ENCODE measurements around the gene CCSER2.
"Not testable (repeated sequence)": the region's sequence is repeated elsewhere in the genome, so short reads cannot be mapped to it uniquely, and the experiment has no call there.

CCSER2 gene

DNA sequence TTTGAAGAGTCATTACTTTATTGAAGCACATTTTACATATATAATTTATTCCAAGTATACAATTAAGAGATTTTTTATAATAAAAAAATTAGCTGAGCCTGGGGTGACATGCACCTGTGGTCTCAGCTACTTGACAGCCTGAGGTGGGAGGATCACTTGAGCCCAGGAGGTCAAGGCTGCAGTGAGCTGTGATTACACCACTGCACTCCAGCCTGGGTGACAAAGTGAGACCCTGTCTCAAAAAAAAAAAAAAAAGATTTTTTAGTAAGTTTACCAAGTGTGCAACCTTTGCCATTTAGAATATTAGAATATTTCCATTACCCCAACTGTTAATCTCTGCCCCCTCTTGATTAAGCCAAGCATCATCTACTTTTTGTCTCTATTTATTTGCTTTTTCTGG is 196.0 kb downstream of the CCSER2 start:
- TF ChIP-seq SP1 (IDR thresholded peaks at IDR 0.05): no peak
- TF ChIP-seq, protein P1, sequence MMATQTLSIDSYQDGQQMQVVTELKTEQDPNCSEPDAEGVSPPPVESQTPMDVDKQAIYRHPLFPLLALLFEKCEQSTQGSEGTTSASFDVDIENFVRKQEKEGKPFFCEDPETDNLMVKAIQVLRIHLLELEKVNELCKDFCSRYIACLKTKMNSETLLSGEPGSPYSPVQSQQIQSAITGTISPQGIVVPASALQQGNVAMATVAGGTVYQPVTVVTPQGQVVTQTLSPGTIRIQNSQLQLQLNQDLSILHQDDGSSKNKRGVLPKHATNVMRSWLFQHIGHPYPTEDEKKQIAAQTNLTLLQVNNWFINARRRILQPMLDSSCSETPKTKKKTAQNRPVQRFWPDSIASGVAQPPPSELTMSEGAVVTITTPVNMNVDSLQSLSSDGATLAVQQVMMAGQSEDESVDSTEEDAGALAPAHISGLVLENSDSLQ (IDR thresholded peaks at IDR 0.05): no peak
- no peak for TF ChIP-seq ELF4 (IDR thresholded peaks at IDR 0.05)
- no peak for TF ChIP-seq BHLHE40 (IDR thresholded peaks at IDR 0.05; ENCODE audit: borderline replicate concordance)
- TF ChIP-seq ZNF384 (IDR thresholded peaks at IDR 0.05): no peak
- TF ChIP-seq L3MBTL2 (conservative IDR thresholded peaks at IDR 0.05): no peak
- TF ChIP-seq SUZ12 (IDR thresholded peaks at IDR 0.05): no peak

DNA sequence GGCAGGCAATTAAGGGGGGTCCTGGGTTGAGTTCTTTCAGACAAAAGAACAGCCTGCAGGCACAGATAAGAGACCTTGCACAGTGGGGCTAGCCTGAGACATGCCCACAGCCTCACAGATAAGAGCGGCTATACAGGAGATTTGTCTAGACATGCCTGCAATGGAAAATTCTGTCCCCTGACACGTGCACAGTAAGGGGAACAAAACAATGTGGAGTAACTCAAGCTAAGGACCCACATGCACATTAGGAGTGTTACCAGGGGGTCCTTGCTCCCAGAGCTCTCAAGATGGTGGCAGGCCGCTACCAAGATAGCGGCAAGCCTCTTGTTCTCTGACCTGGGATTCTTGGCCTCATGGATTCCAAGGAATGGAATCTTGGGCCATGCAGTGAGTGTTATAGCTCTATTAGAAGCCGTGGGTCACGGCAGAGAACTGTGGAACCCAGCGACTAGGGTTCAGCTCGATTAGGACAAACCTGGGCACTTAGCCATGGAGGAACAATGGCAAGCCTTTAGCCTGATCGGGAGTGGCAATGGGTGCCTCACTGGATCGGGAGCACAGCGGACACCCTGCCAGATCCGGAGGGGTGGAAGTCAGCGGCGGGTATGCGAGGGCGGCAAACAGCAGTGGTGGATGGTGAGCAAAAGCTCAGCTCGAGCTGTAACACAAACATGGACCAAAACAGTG is 196.9 kb downstream of the CCSER2 start:
- POLR2A ChIA-PET: no interaction called here
- DNase-seq (ENCODE audit: extremely low spot score): no peak
- no peak for TF ChIP-seq NFRKB (IDR thresholded peaks at IDR 0.05)
- TF ChIP-seq ARNT (IDR thresholded peaks at IDR 0.05): no peak
- TF ChIP-seq FOXK2 (IDR thresholded peaks at IDR 0.05): no peak
- no peak for TF ChIP-seq CTBP1 (IDR thresholded peaks at IDR 0.05; ENCODE audit: borderline replicate concordance)
- TF ChIP-seq FOXM1 (IDR thresholded peaks at IDR 0.05; ENCODE audit: borderline replicate concordance): no peak
- TF ChIP-seq FOXA1 (IDR thresholded peaks at IDR 0.05): no peak
- TF ChIP-seq ZNF384 (IDR thresholded peaks at IDR 0.05): no peak
- TF ChIP-seq LEF1 (IDR thresholded peaks at IDR 0.05; ENCODE audit: borderline replicate concordance): no peak
- TF ChIP-seq BHLHE40 (IDR thresholded peaks at IDR 0.05; ENCODE audit: borderline replicate concordance): no peak
- TF ChIP-seq HDGF (IDR thresholded peaks at IDR 0.05; ENCODE audit: borderline replicate concordance): no peak
- no peak for TF ChIP-seq SP1 (IDR thresholded peaks at IDR 0.05)
- TF ChIP-seq, protein P1 (IDR thresholded peaks at IDR 0.05): no peak
- TF ChIP-seq TARDBP (IDR thresholded peaks at IDR 0.05): no peak
- no peak for TF ChIP-seq SUZ12 (IDR thresholded peaks at IDR 0.05)
- no peak for TF ChIP-seq ELF4 (IDR thresholded peaks at IDR 0.05)
- no peak for TF ChIP-seq L3MBTL2 (conservative IDR thresholded peaks at IDR 0.05)
- CTCF ChIA-PET: no interaction called here

More for the DNA sequence above, 196.0 kb downstream of the CCSER2 start:
- ChIA-PET POLR2A (no interaction called here), CTCF (no interaction called here)
- DNase-seq (ENCODE audit: extremely low spot score): no peak

DNA sequence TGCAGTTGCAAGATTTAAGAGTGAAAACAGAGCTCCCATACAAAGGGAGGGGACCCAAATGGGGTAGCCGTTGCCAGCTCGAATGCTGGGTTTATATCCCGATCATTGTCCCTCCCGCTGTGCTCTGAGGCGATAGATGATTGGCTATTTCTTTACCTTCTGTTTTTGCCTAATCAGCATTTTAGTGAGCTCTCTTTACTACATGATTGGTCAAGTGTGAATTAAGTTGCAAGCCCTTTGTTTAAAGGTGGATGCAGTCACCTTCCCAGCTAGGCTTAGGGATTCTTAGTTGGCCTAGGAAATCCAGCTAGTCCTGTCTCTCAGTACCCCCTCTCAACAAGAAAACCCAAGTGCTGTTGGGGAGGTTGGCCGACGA is 197.4 kb downstream of the CCSER2 start:
- POLR2A ChIA-PET; CTCF ChIA-PET; DNase-seq (ENCODE audit: extremely low spot score): not testable (repeated sequence)

DNA sequence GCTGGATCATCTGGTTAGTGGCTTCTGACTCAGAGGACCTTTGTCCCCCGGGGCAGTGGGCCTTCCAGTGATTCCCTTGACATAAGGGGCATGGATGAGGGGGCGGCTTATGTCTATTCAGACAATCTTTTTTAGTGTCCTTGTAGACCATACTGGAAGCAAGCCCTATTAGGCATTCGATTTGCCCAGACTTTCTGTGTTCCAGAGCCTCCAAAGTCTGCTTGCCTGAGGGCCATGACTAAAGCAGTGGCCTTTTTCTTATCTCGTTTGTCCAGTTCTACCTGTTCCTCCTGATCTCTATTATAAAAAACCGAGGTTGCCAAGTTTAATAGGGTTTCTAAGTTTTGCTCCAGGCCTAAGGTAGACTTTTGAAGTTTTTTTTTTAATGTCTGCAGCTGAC is 199.0 kb downstream of the CCSER2 start:
- CTCF ChIA-PET; POLR2A ChIA-PET; DNase-seq (ENCODE audit: extremely low spot score): not testable (repeated sequence)

DNA sequence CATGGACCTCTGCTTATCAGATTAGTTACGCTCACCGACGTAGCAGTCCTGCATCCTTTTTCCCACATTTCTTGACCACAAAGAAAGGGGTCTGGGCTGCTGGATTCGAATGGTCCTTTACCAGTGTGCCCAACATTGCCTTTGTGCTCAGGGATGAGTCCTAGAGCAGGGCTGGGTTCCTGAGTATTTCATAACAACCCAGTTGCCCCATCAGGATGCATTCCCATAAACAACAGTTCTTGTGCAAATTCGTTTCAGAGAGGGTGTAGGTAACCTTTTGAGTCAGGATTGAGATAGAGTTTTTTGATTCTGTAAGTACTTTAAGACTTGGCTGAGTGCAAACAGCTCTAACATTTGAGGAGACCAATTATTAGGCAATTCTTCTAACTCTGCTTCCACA is 200.1 kb downstream of the CCSER2 start:
- CTCF ChIA-PET; DNase-seq (ENCODE audit: extremely low spot score); POLR2A ChIA-PET: not testable (repeated sequence)

DNA sequence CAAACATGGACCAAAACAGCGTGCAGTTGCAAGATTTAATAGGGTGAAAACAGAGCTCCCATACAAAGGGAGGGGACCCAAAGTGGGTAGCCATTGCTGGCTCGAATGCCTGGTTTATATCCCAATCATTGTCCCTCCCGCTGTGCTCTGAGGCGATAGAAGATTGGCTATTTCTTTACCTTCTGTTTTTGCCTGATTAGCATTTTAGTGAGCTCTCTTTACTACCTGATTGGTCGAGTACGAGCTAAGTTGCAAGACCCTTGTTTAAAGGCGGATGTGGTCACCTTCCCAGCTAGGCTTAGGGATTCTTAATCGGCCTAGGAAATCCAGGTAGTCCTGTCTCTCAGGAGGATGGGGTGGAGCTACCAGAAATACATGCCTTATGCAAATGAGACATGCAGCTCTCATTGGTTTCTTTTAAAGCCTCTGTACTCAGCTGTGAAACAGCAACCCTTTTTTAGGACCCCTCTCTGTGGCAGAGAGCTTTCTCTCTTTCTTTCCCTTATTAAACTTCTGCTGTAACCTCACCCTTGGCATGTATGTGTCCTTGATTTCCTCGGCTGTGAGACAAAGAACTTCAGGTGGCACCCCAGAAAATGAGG is 202.4 kb downstream of the CCSER2 start:
- TF ChIP-seq BHLHE40 (IDR thresholded peaks at IDR 0.05; ENCODE audit: borderline replicate concordance): no peak
- TF ChIP-seq, protein P1 (IDR thresholded peaks at IDR 0.05): no peak
- TF ChIP-seq FOXM1 (IDR thresholded peaks at IDR 0.05; ENCODE audit: borderline replicate concordance): no peak
- no peak for TF ChIP-seq LEF1 (IDR thresholded peaks at IDR 0.05; ENCODE audit: borderline replicate concordance)
- TF ChIP-seq NFRKB (IDR thresholded peaks at IDR 0.05): no peak
- no peak for TF ChIP-seq SP1 (IDR thresholded peaks at IDR 0.05)
- no peak for TF ChIP-seq FOXK2 (IDR thresholded peaks at IDR 0.05)
- no peak for TF ChIP-seq L3MBTL2 (conservative IDR thresholded peaks at IDR 0.05)
- POLR2A ChIA-PET: no interaction called here
- CTCF ChIA-PET: interaction anchor here (1.3 to 2.1 kb wide), 3 partner anchors 9 to 267 kb away, joined by 4 to 5 read pairs (median 4); no protein-coding TSS in a partner anchor
- no peak for DNase-seq (ENCODE audit: extremely low spot score)

DNA sequence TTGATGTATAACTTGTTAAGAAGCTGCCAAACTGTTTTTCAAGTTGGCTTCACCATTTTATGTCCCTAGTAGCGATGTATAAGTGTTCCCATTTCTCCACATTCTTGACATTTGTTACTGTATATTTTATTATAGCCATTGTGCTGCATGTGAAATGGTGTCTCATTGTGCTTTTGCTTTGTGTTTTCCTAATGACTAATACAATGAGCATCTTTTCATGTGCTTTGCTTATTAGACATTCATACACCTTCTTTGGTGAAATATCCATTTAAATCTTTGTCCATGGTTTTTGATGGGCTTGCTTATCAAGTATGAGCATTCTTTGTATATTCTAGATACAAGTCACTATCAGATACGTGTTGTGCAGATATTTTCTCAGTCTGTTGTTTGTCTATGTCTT is 203.0 kb downstream of the CCSER2 start:
- no peak for DNase-seq (ENCODE audit: extremely low spot score)
- POLR2A ChIA-PET: no interaction called here
- TF ChIP-seq ARNT (IDR thresholded peaks at IDR 0.05) (no peak), HDGF (IDR thresholded peaks at IDR 0.05; ENCODE audit: borderline replicate concordance) (no peak), ZNF384 (IDR thresholded peaks at IDR 0.05) (no peak), LEF1 (IDR thresholded peaks at IDR 0.05; ENCODE audit: borderline replicate concordance) (no peak), SUZ12 (IDR thresholded peaks at IDR 0.05) (no peak), FOXA1 (IDR thresholded peaks at IDR 0.05) (no peak), CTBP1 (IDR thresholded peaks at IDR 0.05; ENCODE audit: borderline replicate concordance) (no peak), SP1 (IDR thresholded peaks at IDR 0.05) (no peak), TARDBP (IDR thresholded peaks at IDR 0.05) (no peak), ELF4 (IDR thresholded peaks at IDR 0.05) (no peak), FOXK2 (IDR thresholded peaks at IDR 0.05) (no peak), FOXM1 (IDR thresholded peaks at IDR 0.05; ENCODE audit: borderline replicate concordance) (no peak), L3MBTL2 (conservative IDR thresholded peaks at IDR 0.05) (no peak), NFRKB (IDR thresholded peaks at IDR 0.05) (no peak), BHLHE40 (IDR thresholded peaks at IDR 0.05; ENCODE audit: borderline replicate concordance) (no peak)
- TF ChIP-seq, protein P1 (IDR thresholded peaks at IDR 0.05): no peak
- CTCF ChIA-PET: interaction anchor here (1.3 to 2.1 kb wide), 3 partner anchors 9 to 267 kb away, joined by 4 to 5 read pairs (median 4); no protein-coding TSS in a partner anchor
